ENCODE measurements around the gene TAF15. TPM values are rescaled to one million over a fixed set of nuclear protein-coding genes. Genes with fewer than 3 reads are reported as not detected.

Gene TAF15
- total and polyA plus RNA-seq, 4 experiments from 2014 or later: 11.2 to 242 (median 131) TPM

DNA sequence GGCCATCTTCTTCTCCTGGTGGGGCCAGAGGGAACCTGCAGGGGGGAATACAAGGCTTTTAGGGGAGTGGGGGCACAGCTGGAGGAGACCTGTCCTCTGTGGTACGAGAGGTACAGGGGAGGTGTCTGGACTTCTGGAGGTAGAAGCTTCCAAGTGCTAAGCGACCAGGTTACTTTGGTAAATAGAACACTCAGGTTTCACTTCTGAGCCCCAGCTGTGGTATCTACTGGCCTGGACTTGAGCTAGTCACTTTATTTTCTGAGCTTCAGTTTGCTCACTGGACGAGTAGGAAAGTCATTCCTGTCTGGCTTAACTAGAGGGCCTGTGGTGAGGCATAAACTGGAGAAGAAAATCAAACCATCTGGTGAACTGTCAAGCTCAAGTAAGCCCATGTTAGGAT lies 59.5 kb downstream of the TAF15 start, which contains the start of gene HEATR9:
TSS of gene HEATR9 (minus strand) at position 155 of the 400 bp plus-strand sequence. CDS start at position 6, 149 bp downstream.
- Mint-ChIP-seq H3K4me3 (no peak within 1 kb of the TSS), H3K4me1 (peaks cover 12 to 43% (median 28%) of the 10 kb centered on the region in 4 donors), H3K9me3 (no peaks in the 10 kb centered on the region), H3K27me3 (no peaks in the 10 kb centered on the region), H3K27ac (peak within 1 kb of the TSS in 5 of 7 donors; percentile 3 to 76 (median 57)), H3K36me3 (peaks cover 10 to 11% of the 10 kb centered on the region in 2 donors)
- peaks cover 3% of the 10 kb centered on the region for H3K36me3 ChIP-seq (ENCODE audit: insufficient read depth, low read length)
- H3K27me3 ChIP-seq (ENCODE audit: insufficient read depth, low read length): no peaks in the 10 kb centered on the region
- no peaks in the 10 kb centered on the region for H3K9me3 ChIP-seq (ENCODE audit: control insufficient read depth in 1 of 2, low read length in 2 of 2)
- intact Hi-C loops (cut with micrococcal nuclease): no loop called here
- DNase-seq: no peak
- no peak within 1 kb of the TSS for H3K27ac ChIP-seq (ENCODE audit: low read depth, low read length)
- peaks cover 15% of the 10 kb centered on the region for H3K4me1 ChIP-seq (ENCODE audit: insufficient read depth, low read length)
- ChIA-PET CTCF (ENCODE audit: partially characterized antibody) (interaction anchor here (0.6 to 5.6 kb wide), 2 partner anchors 19 to 65 kb away, joined by 3 to 24 read pairs; no protein-coding TSS in a partner anchor), POLR2A (ENCODE audit: partially characterized antibody) (interaction anchor here (1.5 to 5.4 kb wide), 3 partner anchors 14 to 32 kb away, joined by 3 to 52 read pairs (median 5); no protein-coding TSS in a partner anchor)
- H3K4me3 ChIP-seq (ENCODE audit: low read length in 2 of 2): no peak within 1 kb of the TSS

DNA sequence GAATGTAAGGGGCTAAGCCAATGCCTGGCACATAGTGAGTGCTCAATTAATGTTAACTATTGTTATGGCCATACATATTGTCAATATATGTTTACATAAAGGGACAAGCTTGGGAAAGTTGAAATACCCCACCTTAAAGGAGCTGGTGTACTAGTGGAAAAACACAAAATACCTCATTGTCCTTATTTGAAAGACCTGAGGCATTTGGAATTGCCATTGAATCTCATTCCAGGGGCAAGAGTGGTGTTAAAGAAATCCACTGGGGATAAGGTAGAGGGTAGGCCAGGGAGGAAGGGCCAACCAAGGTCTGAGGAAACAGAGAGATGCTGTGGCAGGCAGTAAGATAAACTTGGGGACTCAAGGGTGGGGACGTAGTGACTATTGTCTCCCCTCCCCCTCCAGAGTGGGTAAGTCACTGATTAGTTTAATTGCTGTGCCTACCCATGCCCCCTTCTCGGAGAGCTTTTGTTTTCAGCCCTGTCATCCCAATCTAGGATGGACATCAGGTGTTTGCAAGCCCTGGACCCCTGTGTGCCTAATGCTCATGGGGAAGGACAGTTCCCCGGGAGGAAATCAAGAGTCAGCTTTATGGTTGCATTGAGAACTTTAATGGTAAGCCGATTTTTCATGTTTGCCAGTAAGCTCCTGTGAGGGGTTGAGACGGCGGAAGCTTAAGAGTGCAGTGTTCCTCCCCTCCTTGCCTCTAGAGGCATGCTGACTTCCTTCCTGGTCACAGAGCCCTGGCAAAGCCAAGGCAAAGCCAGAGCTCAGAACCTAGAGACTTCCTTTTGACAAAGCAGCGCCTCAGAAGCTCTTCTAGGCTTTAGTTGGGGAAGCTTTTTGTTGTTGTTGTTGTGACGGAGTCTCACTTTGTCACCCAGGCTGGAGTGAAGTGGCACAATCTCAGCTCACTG lies 61.9 kb downstream of the TAF15 start:
- Mint-ChIP-seq H3K36me3 (peaks cover 11 to 27% of the 10 kb centered on the region in 2 donors), H3K9me3 (no peaks in the 10 kb centered on the region), H3K4me3 (peak overlapping the region in 1 of 8 donors; percentile 13), H3K27me3 (no peaks in the 10 kb centered on the region), H3K27ac (peak overlapping the region in 5 of 7 donors; percentile 6 to 55 (median 43)), H3K4me1 (peaks cover 14 to 48% (median 30%) of the 10 kb centered on the region in 4 donors)
- POLR2A ChIA-PET (ENCODE audit: partially characterized antibody): interaction anchor here (0.7 to 5.4 kb wide), 12 partner anchors 9 to 60 kb away, joined by 3 to 52 read pairs (median 7); partner anchors contain the start of genes CCL5 and RDM1
- no peaks in the 10 kb centered on the region for H3K27me3 ChIP-seq (ENCODE audit: insufficient read depth, low read length)
- CTCF ChIA-PET (ENCODE audit: partially characterized antibody): interaction anchor here (1.0 to 5.6 kb wide), 12 partner anchors 9 to 202 kb away, joined by 3 to 24 read pairs (median 6); partner anchors contain the start of gene CCL5
- peaks cover 15% of the 10 kb centered on the region for H3K4me1 ChIP-seq (ENCODE audit: insufficient read depth, low read length)
- intact Hi-C loops (cut with micrococcal nuclease): loop anchor here (5.0 kb wide), 1 partner anchor 36 kb away; no protein-coding TSS in a partner anchor
- no peaks in the 10 kb centered on the region for H3K9me3 ChIP-seq (ENCODE audit: control insufficient read depth in 1 of 2, low read length in 2 of 2)
- peak in 4 of 5 donors; percentile 26 to 49 (median 36) for DNase-seq
- peaks cover 3% of the 10 kb centered on the region for H3K36me3 ChIP-seq (ENCODE audit: insufficient read depth, low read length)
- H3K4me3 ChIP-seq (ENCODE audit: low read length in 2 of 2): no peak overlapping the region
- H3K27ac ChIP-seq (ENCODE audit: low read depth, low read length): no peak overlapping the region

DNA sequence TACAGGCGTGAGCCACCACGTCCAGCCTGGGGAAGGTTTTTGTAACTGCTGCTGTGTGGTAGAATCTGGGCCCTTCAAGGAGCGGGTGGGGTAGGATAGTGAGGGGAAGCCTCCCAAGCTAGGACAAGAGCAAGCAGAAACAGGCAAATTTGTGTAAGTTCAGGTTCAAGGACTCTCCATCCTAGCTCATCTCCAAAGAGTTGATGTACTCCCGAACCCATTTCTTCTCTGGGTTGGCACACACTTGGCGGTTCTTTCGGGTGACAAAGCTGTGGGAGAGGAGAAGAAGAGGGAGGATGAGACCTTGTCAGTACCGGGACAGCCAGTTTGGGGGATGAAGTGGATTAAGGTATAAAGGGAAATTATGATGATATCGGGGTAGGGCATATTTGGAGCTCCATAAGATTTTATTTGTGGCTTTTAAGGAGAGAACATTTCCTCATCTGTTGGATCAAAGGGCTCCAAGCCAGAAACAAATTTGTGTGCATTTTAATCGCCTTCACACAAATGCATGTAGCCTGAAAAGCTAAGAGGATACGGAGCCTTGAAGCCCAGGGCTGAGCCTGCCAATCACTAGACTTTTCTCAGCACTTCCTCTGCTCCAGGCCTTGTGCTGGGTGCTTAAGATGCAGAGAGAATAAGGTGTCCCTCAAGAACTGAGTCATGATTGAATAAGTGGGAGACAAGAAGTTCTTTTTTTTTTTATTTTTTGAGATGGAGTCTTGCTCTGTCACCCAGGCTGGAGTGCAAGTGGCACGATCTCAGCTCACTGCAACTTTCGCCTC lies 63.1 kb downstream of the TAF15 start:
- H3K4me3 ChIP-seq (ENCODE audit: low read length in 2 of 2): no peak overlapping the region
- peak overlapping the region in 1 of 7 donors; percentile 64 for H3K27ac Mint-ChIP-seq
- no peaks in the 10 kb centered on the region for H3K27me3 ChIP-seq (ENCODE audit: insufficient read depth, low read length)
- ChIA-PET CTCF (ENCODE audit: partially characterized antibody) (interaction anchor here (1.0 to 5.6 kb wide), 10 partner anchors 8 to 200 kb away, joined by 3 to 24 read pairs (median 6); partner anchors contain the start of gene CCL5), POLR2A (ENCODE audit: partially characterized antibody) (interaction anchor here (0.7 to 5.4 kb wide), 9 partner anchors 8 to 58 kb away, joined by 3 to 52 read pairs (median 7); partner anchors contain the start of genes CCL5 and RDM1)
- H3K27me3 Mint-ChIP-seq: no peaks in the 10 kb centered on the region
- peaks cover 17 to 60% (median 36%) of the 10 kb centered on the region in 4 donors for H3K4me1 Mint-ChIP-seq
- peaks cover 11 to 27% of the 10 kb centered on the region in 2 donors for H3K36me3 Mint-ChIP-seq
- no peak overlapping the region for H3K27ac ChIP-seq (ENCODE audit: low read depth, low read length)
- intact Hi-C loops (cut with micrococcal nuclease): loop anchor here (5.0 kb wide), 1 partner anchor 35 kb away; no protein-coding TSS in a partner anchor
- no peak for DNase-seq
- no peaks in the 10 kb centered on the region for H3K9me3 ChIP-seq (ENCODE audit: control insufficient read depth in 1 of 2, low read length in 2 of 2)
- peaks cover 3% of the 10 kb centered on the region for H3K36me3 ChIP-seq (ENCODE audit: insufficient read depth, low read length)
- H3K4me3 Mint-ChIP-seq: no peak overlapping the region
- H3K4me1 ChIP-seq (ENCODE audit: insufficient read depth, low read length): peaks cover 27% of the 10 kb centered on the region
- no peaks in the 10 kb centered on the region for H3K9me3 Mint-ChIP-seq

DNA sequence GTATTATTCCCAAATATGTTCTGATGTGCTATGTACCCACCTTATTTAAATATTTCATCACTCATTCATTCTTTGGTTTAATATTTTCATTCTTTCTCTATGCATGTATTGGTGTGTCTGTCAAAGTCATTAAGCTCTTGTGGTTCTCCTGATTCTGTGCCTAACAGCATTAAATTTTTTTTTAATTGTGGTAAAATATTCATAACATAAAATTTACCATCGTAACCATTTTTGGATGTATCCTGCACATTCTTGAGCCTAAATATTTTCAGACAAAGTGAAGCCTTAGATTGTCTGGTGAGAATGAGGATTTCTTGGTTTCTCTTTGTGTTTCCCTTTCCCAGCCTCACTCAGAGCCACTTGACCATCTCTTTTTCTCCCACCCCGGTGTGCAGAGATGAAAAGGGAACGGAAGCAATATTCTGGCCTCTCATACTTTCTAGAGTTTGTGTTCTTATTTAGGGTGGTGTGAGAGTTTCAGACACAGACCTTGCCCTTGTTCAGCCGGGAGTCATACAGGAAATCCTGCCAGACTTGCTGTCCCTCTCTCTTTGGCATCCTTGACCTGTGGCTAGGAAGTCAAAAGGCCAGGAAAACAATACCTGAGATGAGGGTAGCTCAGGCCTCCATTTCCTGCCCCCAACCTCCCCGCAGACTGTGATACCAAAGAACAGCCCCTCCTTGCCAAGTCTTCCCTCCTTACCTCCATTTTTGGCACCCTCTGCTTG lies 66.0 kb downstream of the TAF15 start:
- Histone ChIP-seq H3K27ac (ENCODE audit: low read depth, low read length) (no peak overlapping the region), H3K4me1 (ENCODE audit: insufficient read depth, low read length) (peaks cover 37% of the 10 kb centered on the region), H3K27me3 (ENCODE audit: insufficient read depth, low read length) (no peaks in the 10 kb centered on the region), H3K4me3 (ENCODE audit: low read length in 2 of 2) (no peak overlapping the region), H3K36me3 (ENCODE audit: insufficient read depth, low read length) (peaks cover 3% of the 10 kb centered on the region), H3K9me3 (ENCODE audit: control insufficient read depth in 1 of 2, low read length in 2 of 2) (no peaks in the 10 kb centered on the region)
- CTCF ChIA-PET (ENCODE audit: partially characterized antibody): interaction anchor here (0.6 to 1.4 kb wide), 4 partner anchors 10 to 261 kb away, joined by 3 to 4 read pairs (median 4); no protein-coding TSS in a partner anchor
- H3K9me3 Mint-ChIP-seq: no peaks in the 10 kb centered on the region
- peak in 1 of 5 donors; percentile 38 for DNase-seq
- POLR2A ChIA-PET (ENCODE audit: partially characterized antibody): interaction anchor here (0.8 to 9.3 kb wide), 10 partner anchors 10 to 94 kb away, joined by 3 to 141 read pairs (median 3); partner anchors contain the start of gene RDM1
- peak overlapping the region in 7 of 8 donors; percentile 37 to 82 (median 65) for H3K4me3 Mint-ChIP-seq
- H3K27ac Mint-ChIP-seq: peak overlapping the region; percentile 57 to 89 (median 83)
- H3K27me3 Mint-ChIP-seq: no peaks in the 10 kb centered on the region
- H3K4me1 Mint-ChIP-seq: peaks cover 25 to 77% (median 45%) of the 10 kb centered on the region in 4 donors
- intact Hi-C loops (cut with micrococcal nuclease): no loop called here
- H3K36me3 Mint-ChIP-seq: peaks cover 11 to 34% of the 10 kb centered on the region in 2 donors

DNA sequence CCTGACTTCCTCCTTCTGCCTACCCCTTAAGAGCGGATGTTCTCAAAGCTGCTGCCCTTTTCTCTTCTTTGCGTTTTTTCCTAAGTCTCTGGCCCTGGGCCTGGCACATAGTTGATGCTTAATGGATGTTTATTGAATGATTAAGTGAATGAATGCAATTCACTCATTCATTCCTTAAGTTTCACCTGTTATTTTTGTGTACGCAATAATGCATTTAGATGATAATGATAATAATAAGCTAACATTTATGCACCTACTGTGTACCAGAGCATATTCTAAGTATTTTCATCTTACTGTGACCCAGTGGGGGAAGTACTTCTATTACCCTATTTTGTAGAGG lies 66.5 kb downstream of the TAF15 start:
- Histone ChIP-seq H3K4me3 (ENCODE audit: low read length in 2 of 2) (no peak overlapping the region), H3K36me3 (ENCODE audit: insufficient read depth, low read length) (peaks cover 3% of the 10 kb centered on the region), H3K27me3 (ENCODE audit: insufficient read depth, low read length) (no peaks in the 10 kb centered on the region), H3K27ac (ENCODE audit: low read depth, low read length) (peak overlapping the region; percentile 23), H3K4me1 (ENCODE audit: insufficient read depth, low read length) (peaks cover 43% of the 10 kb centered on the region), H3K9me3 (ENCODE audit: control insufficient read depth in 1 of 2, low read length in 2 of 2) (no peaks in the 10 kb centered on the region)
- H3K4me1 Mint-ChIP-seq: peaks cover 25 to 82% (median 48%) of the 10 kb centered on the region in 4 donors
- no peak for DNase-seq
- ChIA-PET CTCF (ENCODE audit: partially characterized antibody) (interaction anchor here (0.6 to 1.5 kb wide), 7 partner anchors 11 to 261 kb away, joined by 3 to 6 read pairs (median 4); no protein-coding TSS in a partner anchor), POLR2A (ENCODE audit: partially characterized antibody) (interaction anchor here (0.8 to 9.3 kb wide), 10 partner anchors 12 to 94 kb away, joined by 3 to 141 read pairs (median 3); partner anchors contain the start of gene RDM1)
- H3K9me3 Mint-ChIP-seq: no peaks in the 10 kb centered on the region
- H3K4me3 Mint-ChIP-seq: peak overlapping the region in 7 of 8 donors; percentile 37 to 82 (median 65)
- H3K27me3 Mint-ChIP-seq: no peaks in the 10 kb centered on the region
- peaks cover 11 to 34% of the 10 kb centered on the region in 2 donors for H3K36me3 Mint-ChIP-seq
- intact Hi-C loops (cut with micrococcal nuclease): no loop called here
- peak overlapping the region; percentile 57 to 89 (median 83) for H3K27ac Mint-ChIP-seq

DNA sequence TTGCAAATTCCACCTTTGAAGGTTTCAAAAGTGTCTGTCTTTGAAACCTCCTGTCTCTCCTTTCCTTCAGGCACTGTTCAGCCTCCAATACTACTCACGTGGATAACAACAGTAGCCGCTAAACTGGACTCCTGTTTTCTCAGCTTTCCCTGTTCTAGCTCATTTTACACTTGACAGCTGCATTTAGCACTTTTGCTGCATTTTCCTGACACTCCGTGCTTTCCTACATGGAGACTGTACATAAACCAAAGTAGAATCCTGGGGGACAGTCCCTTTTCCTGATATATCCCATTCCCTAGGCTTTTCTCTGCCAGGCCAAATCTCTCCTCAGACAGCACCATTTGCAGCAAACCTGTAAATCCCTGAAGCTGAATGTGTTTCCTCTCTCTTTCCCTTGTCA lies 67.2 kb downstream of the TAF15 start:
- Histone ChIP-seq H3K36me3 (ENCODE audit: insufficient read depth, low read length) (peaks cover 3% of the 10 kb centered on the region), H3K9me3 (ENCODE audit: control insufficient read depth in 1 of 2, low read length in 2 of 2) (no peaks in the 10 kb centered on the region), H3K4me3 (ENCODE audit: low read length in 2 of 2) (peak overlapping the region in 1 of 2 donors; percentile 21), H3K27me3 (ENCODE audit: insufficient read depth, low read length) (no peaks in the 10 kb centered on the region), H3K27ac (ENCODE audit: low read depth, low read length) (peak overlapping the region; percentile 23), H3K4me1 (ENCODE audit: insufficient read depth, low read length) (peaks cover 44% of the 10 kb centered on the region)
- H3K4me1 Mint-ChIP-seq: peaks cover 22 to 79% (median 47%) of the 10 kb centered on the region in 4 donors
- H3K27ac Mint-ChIP-seq: peak overlapping the region; percentile 8 to 88 (median 60)
- H3K27me3 Mint-ChIP-seq: no peaks in the 10 kb centered on the region
- CTCF ChIA-PET (ENCODE audit: partially characterized antibody): interaction anchor here (0.9 to 1.5 kb wide), 5 partner anchors 12 to 113 kb away, joined by 3 to 6 read pairs (median 4); no protein-coding TSS in a partner anchor
- intact Hi-C loops (cut with micrococcal nuclease): no loop called here
- H3K4me3 Mint-ChIP-seq: peak overlapping the region; percentile 30 to 82 (median 66)
- no peaks in the 10 kb centered on the region for H3K9me3 Mint-ChIP-seq
- POLR2A ChIA-PET (ENCODE audit: partially characterized antibody): interaction anchor here (0.9 to 9.3 kb wide), 7 partner anchors 14 to 93 kb away, joined by 3 to 141 read pairs (median 3); partner anchors contain the start of gene RDM1
- no peak for DNase-seq
- H3K36me3 Mint-ChIP-seq: peaks cover 11 to 31% of the 10 kb centered on the region in 2 donors

Data from CD4-positive, alpha-beta memory T cell (primary cell).